ENCODE measurements around the gene STAC2.

The STAC2 gene

GRCh38 chr17:39161962-39162361 lies 63.8 kb downstream of the STAC2 start:
- DNase-seq (ENCODE audit: low spot score), result no peak
